GM12874 (cell line): ENCODE results near the gene UNC80.

Source experiments
- TF ChIP-seq, protein P1 (sequence below): IDR thresholded peaks from 2 replicates; pipeline ENCODE4 v1.5.1; 2011; ENCODE audit warnings: low read depth, mild to moderate bottlenecking, control low read depth, low read length, moderate library complexity; ENCODE audit not compliant: insufficient read depth

UNC80 gene

DNA sequence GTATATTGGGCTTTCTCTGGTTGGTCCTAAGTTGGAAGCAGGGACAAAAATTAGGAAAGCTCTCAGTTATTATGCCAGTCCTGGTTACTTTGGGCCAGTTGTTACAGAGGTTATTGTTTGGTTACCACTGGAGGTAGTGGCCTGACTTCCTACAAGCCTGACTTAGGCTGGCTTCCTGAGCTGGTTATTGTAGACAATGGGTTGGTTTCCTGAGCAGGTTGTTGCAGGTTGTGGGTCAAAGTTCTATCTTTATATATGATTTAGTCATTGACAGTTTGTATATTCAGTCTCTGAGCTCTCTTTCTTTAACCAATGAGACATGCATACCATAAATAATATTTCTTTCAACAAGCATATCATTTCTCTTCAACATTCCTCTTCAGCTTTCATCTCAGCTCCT, 172.1 kb downstream of the UNC80 start:
- TF ChIP-seq, protein P1, sequence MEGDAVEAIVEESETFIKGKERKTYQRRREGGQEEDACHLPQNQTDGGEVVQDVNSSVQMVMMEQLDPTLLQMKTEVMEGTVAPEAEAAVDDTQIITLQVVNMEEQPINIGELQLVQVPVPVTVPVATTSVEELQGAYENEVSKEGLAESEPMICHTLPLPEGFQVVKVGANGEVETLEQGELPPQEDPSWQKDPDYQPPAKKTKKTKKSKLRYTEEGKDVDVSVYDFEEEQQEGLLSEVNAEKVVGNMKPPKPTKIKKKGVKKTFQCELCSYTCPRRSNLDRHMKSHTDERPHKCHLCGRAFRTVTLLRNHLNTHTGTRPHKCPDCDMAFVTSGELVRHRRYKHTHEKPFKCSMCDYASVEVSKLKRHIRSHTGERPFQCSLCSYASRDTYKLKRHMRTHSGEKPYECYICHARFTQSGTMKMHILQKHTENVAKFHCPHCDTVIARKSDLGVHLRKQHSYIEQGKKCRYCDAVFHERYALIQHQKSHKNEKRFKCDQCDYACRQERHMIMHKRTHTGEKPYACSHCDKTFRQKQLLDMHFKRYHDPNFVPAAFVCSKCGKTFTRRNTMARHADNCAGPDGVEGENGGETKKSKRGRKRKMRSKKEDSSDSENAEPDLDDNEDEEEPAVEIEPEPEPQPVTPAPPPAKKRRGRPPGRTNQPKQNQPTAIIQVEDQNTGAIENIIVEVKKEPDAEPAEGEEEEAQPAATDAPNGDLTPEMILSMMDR: no peak

DNA sequence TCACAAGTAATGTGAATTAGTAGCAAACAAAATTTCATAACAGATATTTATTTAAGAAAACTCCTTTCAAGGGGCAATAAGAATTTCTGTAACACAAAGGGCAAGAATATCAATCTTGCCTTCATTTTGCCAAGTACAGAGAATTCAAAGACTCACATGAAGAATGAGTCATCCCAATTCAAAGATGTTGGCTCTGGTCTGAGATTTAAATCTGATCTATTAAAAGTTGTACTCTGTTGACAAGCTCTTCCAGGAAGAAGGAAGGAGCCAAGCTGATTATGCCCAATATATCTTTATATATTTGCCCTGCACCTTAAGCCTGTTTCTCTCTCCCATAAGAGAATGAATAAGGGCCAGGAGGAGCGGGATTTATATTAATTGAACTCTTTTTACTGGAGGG, 174.9 kb downstream of the UNC80 start:
- TF ChIP-seq, protein P1: no peak

DNA sequence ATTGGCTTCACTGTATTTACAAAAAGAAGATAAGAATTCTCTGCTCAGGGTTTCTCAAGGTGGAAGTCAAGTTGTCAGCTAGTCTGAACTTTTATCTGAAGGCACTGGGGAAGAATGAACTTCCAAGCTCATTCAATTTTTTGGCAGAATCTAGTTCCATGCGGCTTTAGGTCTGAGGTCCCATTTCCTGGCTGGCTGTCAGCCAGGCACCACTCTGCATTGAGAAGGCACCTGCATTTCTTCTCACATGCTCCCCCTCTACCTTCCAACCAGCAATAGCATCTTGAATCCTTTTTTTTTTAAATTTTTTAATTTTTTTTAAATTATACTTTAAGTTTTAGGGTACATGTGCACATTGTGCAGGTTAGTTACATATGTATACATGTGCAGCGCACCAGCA, 184.6 kb downstream of the UNC80 start:
- TF ChIP-seq, protein P1: no peak

DNA sequence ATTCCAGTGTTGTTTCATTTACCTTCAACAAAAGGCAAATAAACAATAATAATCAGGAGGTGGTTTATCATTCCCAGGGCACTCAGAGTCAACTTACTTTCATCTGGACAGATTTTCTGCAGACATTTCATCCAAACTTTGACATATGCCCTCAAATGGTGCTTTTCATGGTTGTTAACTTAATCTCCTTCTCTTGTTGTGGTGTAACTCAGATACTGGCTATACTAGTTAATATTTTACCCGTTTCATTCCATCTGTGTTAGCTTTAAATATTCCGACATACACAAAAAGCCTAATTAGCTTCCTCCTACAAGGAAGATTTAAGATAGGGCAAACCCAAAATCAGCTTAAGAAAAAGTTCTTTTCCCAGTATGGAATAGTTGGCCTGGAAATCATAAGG, 186.4 kb downstream of the UNC80 start:
- TF ChIP-seq, protein P1: no peak

DNA sequence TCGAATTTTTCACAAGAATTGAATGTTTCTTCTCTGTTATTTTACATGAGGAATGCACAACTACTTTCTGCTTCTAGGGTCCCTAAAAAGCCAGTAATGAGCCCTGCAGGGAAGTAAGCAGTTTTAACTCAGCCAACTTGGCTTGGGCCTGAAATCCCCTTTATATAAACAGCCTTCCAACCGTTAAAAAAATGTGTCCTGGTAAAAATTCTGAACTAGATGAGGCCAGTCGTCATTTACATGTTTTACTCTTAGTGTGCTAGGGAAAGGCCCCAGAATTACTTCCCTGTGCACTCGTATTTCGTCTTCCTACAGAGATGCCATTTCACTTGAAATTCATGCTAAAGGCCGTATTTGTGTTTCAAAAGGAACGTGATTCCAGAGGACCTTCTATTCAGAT, 188.4 kb downstream of the UNC80 start:
- TF ChIP-seq, protein P1: no peak

DNA sequence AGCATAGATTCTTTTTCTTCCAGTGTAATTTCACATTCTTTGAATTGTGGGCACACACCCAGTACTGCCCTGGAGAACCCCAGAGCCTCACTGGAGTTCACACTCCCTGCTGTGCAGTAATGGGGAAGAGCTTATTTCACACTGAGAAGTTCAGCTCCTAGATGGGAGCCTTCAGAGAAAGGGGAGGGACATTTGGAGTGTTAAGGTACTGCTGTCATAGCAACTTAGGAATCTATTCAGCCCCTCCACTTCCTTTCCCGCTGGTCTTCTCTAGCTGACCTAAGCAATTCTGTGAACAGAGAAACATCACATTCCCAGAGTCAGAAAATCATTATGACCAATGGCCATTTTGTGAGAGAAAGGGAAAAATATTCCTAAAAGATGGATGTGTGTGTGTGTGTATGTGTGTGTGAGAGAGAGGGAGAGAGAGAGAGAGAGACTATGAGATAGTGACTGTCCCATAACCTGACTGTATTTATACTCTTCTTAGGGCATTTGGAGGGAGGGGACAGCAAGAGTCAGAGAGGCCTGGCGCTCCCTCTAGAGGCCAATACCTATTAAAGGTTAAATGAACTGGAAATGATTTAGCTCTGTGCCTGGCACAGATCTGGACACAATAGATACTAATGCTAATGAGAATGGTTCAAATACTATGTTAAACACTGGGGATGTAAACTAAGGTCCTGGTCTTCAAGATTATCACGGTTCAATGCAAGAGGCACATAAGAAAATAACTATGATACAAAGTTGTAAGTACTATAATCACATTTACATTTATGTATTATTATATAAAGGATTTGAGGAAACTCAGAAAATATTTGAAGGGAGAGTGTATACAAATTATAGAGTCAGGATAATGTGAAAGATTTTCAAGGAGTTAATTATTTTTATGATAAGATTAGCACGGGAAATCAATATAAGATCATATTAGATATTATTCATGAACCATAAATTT, 189.3 kb downstream of the UNC80 start:
- TF ChIP-seq, protein P1: peak; percentile 65

DNA sequence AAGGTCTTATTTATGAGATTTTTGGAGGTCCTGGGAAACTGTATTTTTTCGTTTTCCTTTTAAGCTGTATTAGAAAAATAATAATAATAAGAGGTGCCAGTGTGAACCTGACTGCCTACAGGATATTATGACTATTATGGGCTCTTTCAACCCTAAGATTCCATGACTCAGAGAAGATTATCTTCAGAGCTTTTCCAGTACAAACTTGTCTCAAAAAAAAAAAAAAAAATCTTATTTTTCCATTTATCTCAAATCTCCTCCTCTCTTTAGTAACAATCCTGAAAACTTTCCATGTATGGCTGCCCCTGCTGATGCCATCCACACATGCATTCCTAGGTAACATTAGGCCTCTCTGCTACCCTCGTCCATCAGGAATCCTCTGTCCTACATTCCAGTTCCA, 194.1 kb downstream of the UNC80 start:
- TF ChIP-seq, protein P1: no peak
